GM19395 (cell line): ENCODE results near the gene KIAA1217.
A peak's percentile ranks its signal among the peaks of the same experiment; 100 is the strongest.

Experiments used
- ATAC-seq: cut with Tn5 transposase; IDR thresholded peaks from one replicate; pipeline ENCODE4 v1.9.1; 2021; ENCODE audit warnings: mild to moderate bottlenecking, moderate library complexity; ENCODE audit not compliant: unreplicated experiment

Gene KIAA1217, protein sequence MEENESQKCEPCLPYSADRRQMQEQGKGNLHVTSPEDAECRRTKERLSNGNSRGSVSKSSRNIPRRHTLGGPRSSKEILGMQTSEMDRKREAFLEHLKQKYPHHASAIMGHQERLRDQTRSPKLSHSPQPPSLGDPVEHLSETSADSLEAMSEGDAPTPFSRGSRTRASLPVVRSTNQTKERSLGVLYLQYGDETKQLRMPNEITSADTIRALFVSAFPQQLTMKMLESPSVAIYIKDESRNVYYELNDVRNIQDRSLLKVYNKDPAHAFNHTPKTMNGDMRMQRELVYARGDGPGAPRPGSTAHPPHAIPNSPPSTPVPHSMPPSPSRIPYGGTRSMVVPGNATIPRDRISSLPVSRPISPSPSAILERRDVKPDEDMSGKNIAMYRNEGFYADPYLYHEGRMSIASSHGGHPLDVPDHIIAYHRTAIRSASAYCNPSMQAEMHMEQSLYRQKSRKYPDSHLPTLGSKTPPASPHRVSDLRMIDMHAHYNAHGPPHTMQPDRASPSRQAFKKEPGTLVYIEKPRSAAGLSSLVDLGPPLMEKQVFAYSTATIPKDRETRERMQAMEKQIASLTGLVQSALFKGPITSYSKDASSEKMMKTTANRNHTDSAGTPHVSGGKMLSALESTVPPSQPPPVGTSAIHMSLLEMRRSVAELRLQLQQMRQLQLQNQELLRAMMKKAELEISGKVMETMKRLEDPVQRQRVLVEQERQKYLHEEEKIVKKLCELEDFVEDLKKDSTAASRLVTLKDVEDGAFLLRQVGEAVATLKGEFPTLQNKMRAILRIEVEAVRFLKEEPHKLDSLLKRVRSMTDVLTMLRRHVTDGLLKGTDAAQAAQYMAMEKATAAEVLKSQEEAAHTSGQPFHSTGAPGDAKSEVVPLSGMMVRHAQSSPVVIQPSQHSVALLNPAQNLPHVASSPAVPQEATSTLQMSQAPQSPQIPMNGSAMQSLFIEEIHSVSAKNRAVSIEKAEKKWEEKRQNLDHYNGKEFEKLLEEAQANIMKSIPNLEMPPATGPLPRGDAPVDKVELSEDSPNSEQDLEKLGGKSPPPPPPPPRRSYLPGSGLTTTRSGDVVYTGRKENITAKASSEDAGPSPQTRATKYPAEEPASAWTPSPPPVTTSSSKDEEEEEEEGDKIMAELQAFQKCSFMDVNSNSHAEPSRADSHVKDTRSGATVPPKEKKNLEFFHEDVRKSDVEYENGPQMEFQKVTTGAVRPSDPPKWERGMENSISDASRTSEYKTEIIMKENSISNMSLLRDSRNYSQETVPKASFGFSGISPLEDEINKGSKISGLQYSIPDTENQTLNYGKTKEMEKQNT (N-terminal part only)

DNA sequence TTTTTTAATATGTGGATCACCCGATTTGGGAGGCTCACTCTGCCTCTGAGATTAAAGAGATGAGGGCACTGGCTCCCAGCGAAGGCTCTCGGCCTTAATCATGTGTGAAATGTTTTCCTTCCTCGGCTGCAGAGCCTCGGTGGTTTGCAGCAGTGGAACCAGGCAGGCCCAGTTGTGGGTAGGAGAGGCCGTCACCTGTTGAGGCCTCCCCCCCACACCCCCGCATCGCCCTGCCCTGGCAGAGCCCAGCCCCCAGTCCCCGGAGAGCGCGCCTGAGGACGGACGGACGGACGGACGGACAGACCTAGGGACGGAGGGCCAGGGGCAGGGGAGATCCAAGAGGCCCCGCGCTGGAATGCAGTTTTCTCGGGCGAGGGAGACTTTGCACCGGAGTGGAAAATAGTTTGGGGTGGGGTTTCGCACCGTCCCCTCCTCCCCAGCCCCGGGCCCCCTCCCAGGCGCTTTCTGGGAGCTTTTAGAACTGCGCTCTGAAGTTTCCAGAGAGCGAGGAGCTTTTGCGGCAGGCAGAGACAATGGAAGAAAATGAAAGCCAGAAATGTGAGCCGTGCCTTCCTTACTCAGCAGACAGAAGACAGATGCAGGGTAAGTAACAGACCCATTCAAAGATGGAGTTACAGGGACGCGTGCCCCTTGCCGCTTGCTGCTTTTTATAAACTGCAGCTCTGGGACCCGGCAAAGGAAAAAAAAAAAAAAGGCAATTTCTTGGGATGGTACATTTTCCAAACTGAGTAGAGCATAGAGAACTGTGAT lies at the start of gene KIAA1217:
KIAA1217 (plus strand) TSS at position 478 of the 771 bp plus-strand sequence; CDS start at position 534, 56 bp downstream.
- peak; percentile 39 for ATAC-seq

DNA sequence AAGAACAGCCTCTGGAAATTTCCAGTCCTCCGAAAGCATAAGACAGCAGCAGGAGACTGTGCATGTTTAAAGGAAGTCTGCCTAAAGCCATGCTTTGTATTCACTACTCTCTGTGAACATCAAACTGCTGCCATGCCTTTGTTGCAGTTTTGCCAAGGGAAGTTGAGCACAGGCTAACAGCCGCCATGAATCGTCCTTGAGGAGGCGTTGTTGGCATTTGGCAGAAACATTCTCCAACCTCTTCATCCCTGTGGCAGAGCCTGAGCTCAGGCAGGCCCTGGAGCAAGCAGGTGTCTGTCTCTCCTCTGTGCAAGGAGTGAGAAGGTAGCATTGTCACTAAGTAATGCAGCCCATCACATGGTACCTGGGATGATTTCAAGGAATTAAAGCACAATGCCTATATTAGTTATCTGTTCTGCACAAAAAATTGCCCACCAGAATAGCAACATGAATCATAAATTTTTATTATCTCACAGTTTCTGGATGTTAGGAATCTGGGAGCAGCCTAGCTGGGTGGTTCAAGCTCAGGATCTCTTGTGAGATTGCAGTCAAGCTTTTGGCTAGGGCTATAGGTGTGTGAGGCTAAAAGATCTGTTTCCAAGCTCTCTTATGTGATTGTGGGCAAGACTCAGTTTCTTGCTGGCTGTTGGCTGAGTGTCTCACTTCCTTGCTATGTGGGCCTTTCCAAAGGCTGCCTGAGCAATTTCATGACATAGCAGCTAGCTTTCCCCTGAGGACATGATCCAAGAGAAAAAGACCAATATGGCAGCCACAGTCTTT lies 46.5 kb upstream of the KIAA1217 start:
- ATAC-seq, result no peak

DNA sequence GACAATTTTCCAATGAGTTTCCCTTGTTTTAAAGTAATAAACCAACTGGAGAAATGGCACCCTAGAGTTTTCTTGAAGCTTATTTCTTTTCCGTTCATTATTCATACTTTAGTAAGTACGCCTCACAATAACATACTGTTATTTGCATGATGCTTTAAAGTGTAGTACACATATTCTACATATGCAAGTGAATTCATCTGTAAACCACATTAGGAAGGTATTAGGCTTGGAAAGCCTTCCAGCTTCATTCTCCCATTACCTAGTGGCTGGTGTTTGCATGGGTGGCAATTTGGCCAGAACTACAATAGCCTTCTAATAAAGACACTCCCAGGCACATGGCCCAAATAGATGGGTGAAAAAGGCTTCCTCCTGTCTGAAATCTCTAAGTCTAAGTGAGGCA lies 45.5 kb upstream of the KIAA1217 start:
- no peak for ATAC-seq

DNA sequence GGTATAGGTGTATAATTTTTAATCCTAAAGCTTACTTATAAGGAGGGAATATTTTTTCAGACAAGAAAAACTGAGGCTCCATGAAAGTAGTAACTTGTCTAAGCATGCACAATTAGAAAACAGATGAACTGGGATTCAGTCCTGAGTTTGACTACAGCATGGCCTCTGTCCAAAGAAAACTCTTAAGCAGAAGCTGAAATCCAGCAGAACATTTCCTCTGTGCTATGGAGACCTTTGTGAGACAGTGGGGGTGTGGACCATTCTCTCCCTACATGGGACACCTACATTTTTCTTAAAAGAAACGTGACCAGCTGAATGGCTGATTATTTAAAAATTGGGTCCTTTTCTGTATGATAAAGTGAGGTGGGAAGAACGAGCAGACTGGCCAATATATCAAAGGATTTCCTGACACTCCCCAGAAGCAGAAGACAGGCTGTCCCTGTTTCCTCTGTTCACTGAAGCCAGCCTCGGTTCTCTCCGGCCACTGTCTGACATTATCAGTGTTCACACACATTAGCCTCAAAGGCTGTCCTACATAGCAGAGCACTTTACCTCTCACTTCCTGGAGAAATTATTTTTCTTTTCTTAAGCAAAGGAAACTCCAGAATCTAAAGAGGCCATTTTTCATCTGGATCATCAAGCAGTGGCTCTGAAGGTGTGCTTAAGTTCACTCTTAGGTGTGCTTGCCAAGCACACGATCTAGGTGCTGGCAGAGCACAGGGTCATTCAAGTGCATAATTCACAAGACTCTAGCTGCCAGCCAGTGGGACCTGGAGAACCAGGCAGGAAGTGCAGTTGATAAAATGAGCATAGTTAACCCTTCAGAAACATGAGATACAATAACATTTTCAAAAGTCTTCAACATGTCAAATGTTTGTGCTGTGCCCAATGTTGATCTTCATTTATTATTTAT lies 40.4 kb upstream of the KIAA1217 start:
- ATAC-seq, result no peak

DNA sequence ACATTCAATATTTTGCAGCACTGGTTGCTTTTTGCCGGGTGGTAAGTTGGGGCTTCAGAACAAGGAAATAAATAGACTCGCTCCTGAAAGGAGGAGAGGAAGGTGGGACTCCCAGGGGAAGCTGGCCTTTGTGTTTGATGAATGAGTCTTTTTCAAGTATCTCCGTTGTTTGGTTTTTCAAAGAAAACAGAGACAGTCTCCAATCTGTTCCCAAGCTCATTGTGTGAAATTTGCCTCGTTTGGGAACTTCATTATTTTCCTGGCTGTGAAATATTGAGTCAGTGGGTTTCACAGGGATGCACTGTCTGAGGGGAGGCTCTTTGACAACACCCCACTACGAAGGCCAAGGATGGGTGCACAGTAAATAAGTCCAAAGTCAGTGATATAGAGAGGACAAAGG lies 38.7 kb upstream of the KIAA1217 start:
- ATAC-seq, result no peak

DNA sequence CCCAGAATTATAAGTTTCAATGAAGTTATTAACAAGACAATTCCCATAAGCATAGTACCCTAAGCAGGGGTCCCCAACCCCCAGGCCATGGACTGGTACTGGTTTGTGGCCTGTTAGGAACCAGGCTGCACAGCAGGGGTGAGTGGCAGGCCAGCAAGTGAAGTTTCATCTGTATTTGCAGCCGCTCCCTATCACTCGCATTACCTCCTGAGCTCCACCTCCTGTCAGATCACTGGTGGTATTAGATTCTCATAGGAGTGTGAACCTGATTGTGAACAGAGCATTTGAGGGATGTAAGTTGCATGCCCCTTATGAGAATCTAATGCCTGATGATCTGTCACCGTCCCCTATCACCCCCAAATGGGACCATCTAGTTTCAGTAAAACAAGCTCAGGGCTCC lies 36.0 kb upstream of the KIAA1217 start:
- no peak for ATAC-seq

DNA sequence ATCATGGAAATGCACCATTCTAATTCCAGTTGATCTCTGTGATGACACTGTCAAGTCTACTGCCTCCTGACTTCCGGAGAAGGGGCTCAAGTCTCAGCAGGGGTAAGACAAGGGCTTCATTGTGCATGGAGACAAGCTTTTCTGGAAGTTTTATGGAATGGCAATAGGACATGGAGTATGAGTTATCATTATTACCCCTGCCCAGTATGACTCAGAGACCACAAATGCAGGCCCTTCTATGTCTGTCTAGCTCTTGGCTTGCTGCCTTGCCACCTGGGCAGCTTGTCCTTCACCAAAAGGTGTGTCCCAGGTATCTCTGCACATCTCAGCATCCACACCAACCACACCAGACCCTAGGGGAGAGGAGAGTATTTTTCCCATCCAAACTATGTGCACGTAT lies 34.9 kb upstream of the KIAA1217 start:
- no peak for ATAC-seq

DNA sequence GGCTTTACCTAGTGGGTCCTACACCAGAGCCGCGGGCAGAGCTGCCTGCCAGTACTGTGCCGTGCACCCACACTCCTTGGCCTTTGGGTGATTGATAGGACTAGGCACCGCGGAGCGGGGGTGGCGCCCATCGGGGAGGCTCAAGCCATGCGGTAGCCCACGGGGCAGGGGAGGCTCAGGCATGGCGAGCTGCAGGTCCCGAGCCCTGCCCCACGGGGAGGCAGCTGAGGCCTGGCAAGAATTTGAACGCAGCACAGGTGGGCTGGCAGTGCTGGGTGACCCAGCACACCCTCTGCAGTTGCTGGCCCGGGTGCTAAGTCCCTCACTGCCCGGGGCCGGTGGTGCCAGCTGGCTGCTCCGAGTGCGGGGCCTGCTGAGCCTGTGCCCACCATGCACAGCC lies 32.3 kb upstream of the KIAA1217 start:
- ATAC-seq, result no peak

DNA sequence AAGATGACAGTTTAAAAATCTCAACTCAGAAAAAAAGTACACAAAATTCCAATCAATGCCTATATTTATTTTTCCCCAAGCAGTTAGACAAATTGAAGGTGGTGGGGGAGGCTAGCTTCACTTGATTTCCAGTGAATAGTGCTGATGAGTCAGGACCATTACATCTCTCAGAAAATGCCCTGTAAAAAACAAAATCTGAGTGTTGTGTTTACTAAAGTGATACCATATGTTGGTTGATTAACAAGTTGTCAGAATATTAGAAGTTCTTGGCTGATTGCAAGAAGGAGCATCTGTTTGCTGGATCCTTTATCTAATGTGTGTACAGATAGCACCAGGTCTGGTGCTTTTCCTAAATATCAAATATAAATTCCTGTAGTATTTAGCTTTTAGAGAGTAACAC lies 31.3 kb upstream of the KIAA1217 start:
- no peak for ATAC-seq

DNA sequence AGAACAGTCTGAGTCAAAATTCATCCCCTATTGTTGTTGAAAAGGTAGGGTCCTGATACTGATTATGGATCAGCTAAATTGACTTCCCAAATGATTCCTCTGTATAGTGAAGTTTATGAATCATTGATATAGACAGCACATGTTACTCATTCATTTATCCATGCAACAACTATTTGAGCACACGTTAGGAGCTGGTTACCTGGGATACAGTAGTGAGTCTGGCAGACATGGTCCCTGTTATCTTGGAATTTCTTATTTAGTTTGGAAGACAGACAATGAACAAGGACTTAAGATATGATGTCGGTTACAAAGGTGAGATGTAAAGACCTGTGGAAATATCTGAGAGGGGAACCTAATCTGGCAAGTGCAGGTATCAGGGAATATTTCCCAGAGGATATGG lies 28.0 kb upstream of the KIAA1217 start:
- no peak for ATAC-seq

DNA sequence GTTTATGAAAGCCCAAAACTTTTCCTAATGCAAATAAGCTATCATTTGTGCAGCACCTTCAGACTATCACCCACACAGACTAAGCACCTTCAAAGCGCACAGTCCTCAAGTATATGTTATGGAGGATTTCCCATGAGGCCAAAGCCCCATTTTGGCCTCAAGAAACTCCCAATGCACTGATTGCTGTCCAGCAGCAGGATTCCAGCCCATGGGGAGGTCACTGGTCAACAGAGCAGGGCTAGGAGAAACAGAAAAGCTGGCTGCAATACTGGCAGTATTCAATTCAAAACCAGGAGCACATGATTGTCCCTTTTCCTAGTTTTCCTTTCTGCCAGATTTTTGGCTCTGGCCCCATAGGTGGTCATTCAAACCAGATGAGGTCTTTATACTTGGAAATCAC lies 24.5 kb upstream of the KIAA1217 start:
- ATAC-seq, result no peak

DNA sequence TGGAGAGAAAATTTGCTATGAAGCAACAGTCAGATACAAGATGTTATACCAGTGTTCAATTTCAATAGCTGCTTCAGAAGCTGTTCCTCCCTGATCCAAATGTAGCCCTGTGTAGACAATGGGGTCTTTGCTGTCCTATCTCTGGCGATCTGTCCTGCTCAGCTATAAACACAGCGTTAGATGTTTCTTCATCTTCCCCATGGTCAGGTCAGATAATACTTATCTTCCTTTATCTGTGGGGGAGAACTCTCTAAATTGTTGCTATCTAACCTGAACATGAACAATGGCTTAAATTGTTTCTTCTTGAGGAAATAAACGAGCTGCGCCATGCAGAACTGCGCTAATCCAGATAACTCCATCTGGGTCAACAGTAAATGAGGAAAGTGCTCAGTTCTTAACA lies 15.6 kb upstream of the KIAA1217 start:
- no peak for ATAC-seq

DNA sequence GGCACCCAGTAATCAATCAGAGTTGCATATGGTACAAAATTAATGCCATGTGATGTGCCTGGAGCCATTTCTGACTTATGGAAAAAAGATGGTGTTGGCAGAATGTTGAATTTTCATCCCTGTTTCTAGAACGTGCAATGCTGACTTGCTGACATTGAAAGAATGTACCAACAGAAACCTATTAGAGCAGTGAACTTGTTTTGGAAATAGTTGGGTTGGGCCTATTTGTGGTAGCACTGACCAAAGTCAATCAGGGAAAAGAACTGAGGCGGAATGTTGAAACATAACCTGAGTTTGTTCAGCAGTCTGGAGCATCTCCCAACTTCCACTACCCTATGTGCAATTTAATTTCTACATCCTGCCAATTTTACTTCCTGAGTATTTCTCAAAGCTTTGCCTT lies 11.7 kb upstream of the KIAA1217 start:
- ATAC-seq, result no peak

DNA sequence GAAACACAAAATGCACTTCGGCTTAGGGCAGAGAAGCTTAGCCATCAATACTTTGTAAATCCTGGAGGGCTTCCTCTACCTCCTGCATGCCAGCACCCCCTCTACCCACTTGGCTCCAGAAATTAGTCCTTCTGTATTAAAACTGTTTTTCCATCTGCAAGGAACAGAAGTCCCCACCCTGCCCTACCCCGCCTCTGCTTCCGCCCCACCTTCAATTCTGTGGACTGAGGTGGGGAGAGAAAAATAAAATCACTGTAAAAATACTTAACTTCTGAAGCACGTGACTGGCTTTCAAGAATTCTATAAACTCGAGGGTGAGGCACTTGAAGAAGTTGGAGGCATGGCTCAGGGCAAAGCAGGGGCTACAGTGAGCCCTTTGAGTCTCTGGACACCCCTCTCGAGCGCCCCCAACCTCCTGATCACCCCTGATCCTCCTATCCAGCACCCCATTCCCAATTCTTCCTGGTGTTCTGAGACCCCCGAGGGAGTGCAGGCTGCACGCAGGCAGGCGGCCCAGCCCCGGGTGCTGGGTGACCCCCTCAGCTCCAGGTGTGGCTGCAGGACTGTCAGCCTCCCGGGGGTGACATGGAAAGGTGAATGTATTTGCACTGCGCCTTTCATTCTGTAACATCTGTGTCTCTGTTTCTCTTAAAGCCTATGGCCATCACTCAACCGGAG lies 7.3 kb upstream of the KIAA1217 start:
- ATAC-seq, result no peak

DNA sequence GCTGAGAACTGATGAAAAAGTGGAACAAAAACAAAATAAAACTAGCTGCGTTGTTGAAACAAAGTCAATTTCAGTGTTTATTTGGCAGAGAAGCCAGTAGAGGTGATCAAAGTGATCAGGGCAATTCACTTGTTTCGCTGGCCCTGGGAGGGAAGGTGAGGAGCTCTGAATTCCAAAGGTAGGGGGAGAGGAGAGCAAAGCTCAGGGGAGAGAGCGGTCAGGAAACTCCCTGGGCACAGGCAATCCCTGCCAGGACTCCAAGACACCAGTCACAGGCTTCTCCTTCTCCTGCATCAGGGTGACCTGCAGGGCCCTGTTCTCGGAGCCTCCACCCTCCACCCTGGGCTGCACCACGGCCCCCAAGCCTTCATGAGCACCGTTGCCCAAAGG lies 6.8 kb upstream of the KIAA1217 start:
- no peak for ATAC-seq

DNA sequence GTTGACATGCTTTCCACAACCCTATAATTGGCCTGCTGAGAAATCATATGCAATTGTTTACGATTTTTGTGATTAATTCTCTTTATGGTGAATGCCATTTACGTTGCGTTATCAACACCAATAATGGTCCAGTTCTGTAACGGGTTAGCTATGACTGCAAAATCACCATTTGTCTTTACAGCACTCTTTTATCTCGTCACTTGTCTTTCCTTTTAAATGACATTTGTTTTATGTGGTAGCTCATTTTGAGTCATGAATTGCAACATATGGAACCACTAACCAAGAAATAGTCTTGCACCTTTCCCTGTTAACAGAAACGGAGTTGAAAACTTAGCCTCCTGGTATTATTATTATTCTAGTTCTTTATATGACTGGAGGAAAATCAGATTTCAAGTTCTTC lies 3.1 kb upstream of the KIAA1217 start:
- ATAC-seq, result no peak

DNA sequence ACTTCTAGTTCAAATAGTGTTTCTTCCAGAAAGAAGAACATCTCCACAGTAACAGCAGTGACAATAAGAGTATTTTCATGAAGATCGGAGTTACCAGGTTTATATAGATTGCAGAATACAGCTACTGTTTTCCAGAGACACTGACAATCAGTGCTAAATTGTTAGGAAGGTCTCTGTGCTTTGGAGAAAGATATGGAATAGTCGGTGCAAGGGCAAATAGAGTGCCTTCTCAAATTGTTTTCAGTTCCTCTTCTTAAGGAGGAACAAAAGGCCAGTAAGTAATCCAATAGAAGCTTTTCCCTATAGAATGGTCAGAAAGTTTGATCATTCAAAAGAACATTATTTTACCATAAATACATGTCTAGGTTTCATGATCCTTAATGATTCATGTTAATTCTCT lies 2.6 kb upstream of the KIAA1217 start:
- no peak for ATAC-seq

DNA sequence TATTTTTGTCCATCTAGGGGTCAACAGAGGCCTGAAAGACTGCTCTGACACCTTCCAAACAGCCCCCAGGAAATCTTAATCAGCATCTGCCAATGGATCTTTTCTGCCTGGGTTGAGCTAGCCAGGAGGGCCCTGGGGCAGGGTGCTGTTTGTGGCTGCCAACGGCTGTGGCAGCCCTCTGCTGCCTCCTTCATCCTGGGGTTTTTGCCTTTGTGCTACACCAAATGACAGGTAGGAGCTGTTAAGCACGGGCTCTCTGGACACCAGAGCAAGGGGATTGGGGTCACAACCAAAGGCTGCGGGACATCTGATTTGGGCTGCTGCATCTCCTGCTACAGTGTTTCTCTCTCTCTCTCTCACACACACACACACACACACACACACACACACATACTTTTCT lies 2.0 kb upstream of the KIAA1217 start:
- ATAC-seq, result no peak
